H1 (cell line): ENCODE measurements around the gene MAFB. TPM values are rescaled to one million over a fixed set of nuclear protein-coding genes. Genes with fewer than 3 reads are reported as not detected.
A peak's percentile ranks its signal among the peaks of the same experiment; 100 is the strongest.

Experiments
- CTCF ChIA-PET: fragments of 300-600 bp; sonication (Branson Sonifier 250); formaldehyde crosslinking; loops from one replicate; lab custom pipeline; 2021; ENCODE audit not compliant: partially characterized antibody; lab: Charles Lee
- POLR2A ChIA-PET: fragments of 300-600 bp; sonication (Branson Sonifier 250); formaldehyde crosslinking; loops from one replicate; lab custom pipeline; 2021; ENCODE audit warnings: inconsistent platforms; ENCODE audit not compliant: partially characterized antibody; lab: Charles Lee
- DNase-seq, 2 experiments: peaks; one replicate each; pipeline versions ENCODE4 v3.0.0 to v3.0.0-alpha.2; 2010 to 2022; ENCODE audit warnings: low spot score in 2 of 2, low read depth in 1 of 2, mixed read lengths in 1 of 2
- FAIRE-seq: peaks from 2 replicates; lab custom pipeline; 2011; peaks lifted over from hg19 to GRCh38; lab: Jason Lieb, UNC
- H2AFZ ChIP-seq: 2 replicates; pipeline ENCODE4 v1.8.1; 2012; ENCODE audit warnings: low read length, inconsistent platforms
- H2AK5ac ChIP-seq: 2 replicates; pipeline ENCODE4 v1.6.1; 2013; ENCODE audit warnings: low read depth, low read length
- H2BK120ac ChIP-seq: replicated peaks from 2 replicates; pipeline ENCODE3; 2013; ENCODE audit warnings: low read depth, low read length, inconsistent platforms
- H2BK12ac ChIP-seq: 2 replicates; pipeline ENCODE4 v1.6.1; 2013; ENCODE audit warnings: low read depth, low read length
- H2BK15ac ChIP-seq: 2 replicates; pipeline ENCODE4 v1.6.1; 2013; ENCODE audit warnings: low read length
- H2BK20ac ChIP-seq: 2 replicates; pipeline ENCODE4 v1.6.1; 2013; ENCODE audit warnings: low read length
- H2BK5ac ChIP-seq: 2 replicates; pipeline ENCODE4 v1.6.1; 2013; ENCODE audit warnings: low read depth, low read length
- H3K14ac ChIP-seq: 2 replicates; pipeline ENCODE4 v1.6.1; 2013; ENCODE audit warnings: inconsistent platforms; ENCODE audit not compliant: insufficient read length
- H3K18ac ChIP-seq: 2 replicates; pipeline ENCODE4 v1.6.1; 2013; ENCODE audit warnings: low read length; ENCODE audit errors: extremely low read depth
- H3K23ac ChIP-seq: 2 replicates; pipeline ENCODE4 v1.6.1; 2013; ENCODE audit warnings: inconsistent platforms; ENCODE audit not compliant: insufficient read length
- H3K23me2 ChIP-seq: 2 replicates; pipeline ENCODE4 v1.6.1; 2013; ENCODE audit warnings: low read depth, low read length
- H3K27ac ChIP-seq: 2 replicates; pipeline ENCODE4 v1.6.1; 2011; ENCODE audit warnings: low read depth, low read length, inconsistent platforms
- H3K27me3 ChIP-seq, 4 experiments: replicated peaks in 1 of 4; 1 replicate in 1 of 4; 2 replicates in 3 of 4; pipeline versions ENCODE4 v1.6.1 to v1.8.1; 2011 to 2013; ENCODE audit warnings: low read length in 3 of 4, mild to moderate bottlenecking in 3 of 4, inconsistent platforms in 2 of 4, mixed read lengths in 2 of 4, moderate library complexity in 1 of 4; ENCODE audit not compliant: control insufficient read depth in 3 of 4, insufficient read depth in 3 of 4; ENCODE audit errors: extremely low read depth in 1 of 4
- H3K36me3 ChIP-seq, 4 experiments: 2 replicates each; pipeline versions ENCODE4 v1.6.1 to v1.8.1; 2011 to 2013; ENCODE audit warnings: mild to moderate bottlenecking in 4 of 4, low read length in 3 of 4, moderate library complexity in 2 of 4, control low read depth in 1 of 4, inconsistent platforms in 1 of 4; ENCODE audit not compliant: insufficient read depth in 4 of 4, control insufficient read depth in 2 of 4
- H3K4ac ChIP-seq: replicated peaks from 2 replicates; pipeline ENCODE3; 2013; ENCODE audit warnings: low read length, low read depth, mixed read lengths, inconsistent platforms; ENCODE audit not compliant: insufficient read length
- H3K4me1 ChIP-seq, 4 experiments: replicated peaks in 1 of 4; 1 replicate in 1 of 4; 2 replicates in 3 of 4; pipeline versions ENCODE4 v1.6.1 to v1.8.1; 2011 to 2013; ENCODE audit warnings: low read length in 3 of 4, inconsistent platforms in 2 of 4, mixed read lengths in 1 of 4; ENCODE audit not compliant: insufficient read depth in 4 of 4, control insufficient read depth in 3 of 4
- H3K4me2 ChIP-seq, 2 experiments: 2 replicates each; pipeline versions ENCODE4 v1.6.1 to v1.8.1; 2011 to 2013; ENCODE audit warnings: low read depth in 2 of 2, low read length in 2 of 2, control low read depth in 1 of 2, inconsistent platforms in 1 of 2, mild to moderate bottlenecking in 1 of 2; ENCODE audit not compliant: insufficient read depth in 1 of 2
- H3K4me3 ChIP-seq, 4 experiments: fragments of 200-600, 300-600 bp in 1 of 4; sonication (generic), shearing (Covaris generic), sonication (Bioruptor Twin) in 1 of 4; 2 replicates each; pipeline versions ENCODE4 v1.5.1 to v1.8.1; 2011 to 2016; ENCODE audit warnings: low read length in 4 of 4, low read depth in 3 of 4, control low read depth in 2 of 4, inconsistent platforms in 2 of 4, mild to moderate bottlenecking in 2 of 4, mixed read lengths in 1 of 4, moderate library complexity in 1 of 4; ENCODE audit not compliant: insufficient read depth in 2 of 4; ENCODE audit errors: extremely low read depth in 1 of 4
- H3K56ac ChIP-seq: replicated peaks from 2 replicates; pipeline ENCODE3; 2013; ENCODE audit warnings: low read depth, mild to moderate bottlenecking, mixed read lengths, low read length, inconsistent platforms; ENCODE audit not compliant: insufficient read length
- H3K79me1 ChIP-seq: 2 replicates; pipeline ENCODE4 v1.6.1; 2013; ENCODE audit warnings: low read depth, low read length, control low read depth
- H3K79me2 ChIP-seq, 2 experiments: 2 replicates each; pipeline versions ENCODE4 v1.6.1 to v1.8.1; 2012 to 2013; ENCODE audit warnings: low read length in 2 of 2, mild to moderate bottlenecking in 2 of 2, inconsistent platforms in 1 of 2; ENCODE audit not compliant: insufficient read depth in 2 of 2, control insufficient read depth in 1 of 2
- H3K9ac ChIP-seq, 4 experiments: replicated peaks in 1 of 4; 1 replicate in 1 of 4; 2 replicates in 3 of 4; pipeline versions ENCODE4 v1.6.1 to v1.8.1; 2011 to 2013; ENCODE audit warnings: low read depth in 3 of 4, low read length in 3 of 4, control low read depth in 2 of 4, mild to moderate bottlenecking in 2 of 4, moderate library complexity in 2 of 4, inconsistent platforms in 1 of 4; ENCODE audit errors: extremely low read depth in 1 of 4
- H3K9me3 ChIP-seq, 2 experiments: 2 replicates each; pipeline versions ENCODE4 v1.6.1 to v1.8.1; 2012 to 2013; ENCODE audit warnings: mild to moderate bottlenecking in 2 of 2, moderate library complexity in 2 of 2, control low read depth in 1 of 2, inconsistent platforms in 1 of 2, low read depth in 1 of 2, low read length in 1 of 2, mixed read lengths in 1 of 2; ENCODE audit not compliant: insufficient read depth in 2 of 2
- H4K20me1 ChIP-seq, 2 experiments: replicated peaks in 1 of 2; 2 replicates each; pipeline versions ENCODE3 to v1.8.1; 2011 to 2013; ENCODE audit warnings: inconsistent platforms in 2 of 2, low read length in 2 of 2, mild to moderate bottlenecking in 1 of 2; ENCODE audit not compliant: insufficient read depth in 2 of 2, control insufficient read depth in 1 of 2
- H4K5ac ChIP-seq: 2 replicates; pipeline ENCODE4 v1.6.1; 2013; ENCODE audit warnings: low read length, low read depth, mixed read lengths, inconsistent platforms; ENCODE audit not compliant: insufficient read length
- H4K8ac ChIP-seq: 2 replicates; pipeline ENCODE4 v1.8.0; 2013; ENCODE audit warnings: mild to moderate bottlenecking, moderate library complexity, low read length, inconsistent platforms; ENCODE audit not compliant: insufficient read depth; ENCODE audit errors: extremely low read depth
- H4K91ac ChIP-seq: replicated peaks from 2 replicates; pipeline ENCODE3; 2013; ENCODE audit warnings: low read length, mixed read lengths, inconsistent platforms; ENCODE audit not compliant: insufficient read length
- ASH2L ChIP-seq: fragments of 200-600, 300-600 bp; sonication (generic); IDR thresholded peaks from one replicate; pipeline ENCODE4 v1.7.1; 2017; ENCODE audit warnings: low read length
- CHD2 ChIP-seq: IDR thresholded peaks from 2 replicates; pipeline ENCODE4 v1.6.1; 2012; ENCODE audit warnings: low read length, improper control_type of control experiment
- E2F6 ChIP-seq: IDR thresholded peaks from 2 replicates; pipeline ENCODE4 v1.6.1; 2012; ENCODE audit warnings: inconsistent platforms
- RNF2 ChIP-seq: fragments of 200-900, 300-1000 bp; sonication (generic); IDR thresholded peaks from 2 replicates; pipeline ENCODE4 v1.7.1; 2016; ENCODE audit warnings: borderline replicate concordance, low read depth, mild to moderate bottlenecking, antibody characterized with exemption, low read length; ENCODE audit not compliant: poor library complexity, severe bottlenecking; ENCODE audit errors: missing control alignments
- SIN3A ChIP-seq, 2 experiments: IDR thresholded peaks in 1 of 2; conservative IDR thresholded peaks in 1 of 2; 2 replicates each; pipeline ENCODE4 v1.6.1; 2011 to 2012; ENCODE audit warnings: low read length in 2 of 2, improper control_type of control experiment in 1 of 2, low read depth in 1 of 2, mild to moderate bottlenecking in 1 of 2
- TAF1 ChIP-seq: IDR thresholded peaks from 2 replicates; pipeline ENCODE4 v1.6.1; 2011; ENCODE audit warnings: mild to moderate bottlenecking, low read depth, low read length
- WGBS, 2 experiments: shearing (Covaris generic) in 1 of 2; methylation state at CpG; one replicate each; pipeline versions ENCODE4 v1.1.6 to v1.1.7; 2013 to 2015; ENCODE audit warnings: low lambda C conversion rate in 2 of 2, mixed read lengths in 2 of 2, inconsistent platforms in 1 of 2, low coverage in 1 of 2, missing lambda C conversion rate in 1 of 2; ENCODE audit not compliant: insufficient replicate concordance in 2 of 2, insufficient coverage in 1 of 2, insufficient read length in 1 of 2; ENCODE audit errors: extremely low coverage in 1 of 2, missing lambda C conversion rate in 1 of 2; 5-methylcytosine and 5-hydroxymethylcytosine counted together
- long read RNA-seq, 2 experiments: library from RNA in 1 of 2; library from capped mRNA in 1 of 2; stranded (forward); transcript quantifications; one replicate each; pipeline ENCODE4 v2.0.0, GENCODE V29; 2021; ENCODE audit warnings: inconsistent platforms in 1 of 2
- polyA minus RNA-seq, 3 experiments: library from RNA; depleted of rRNA, polyadenylated mRNA; stranded (reverse); fragments of >200 nt; gene quantifications; 1 replicate in 2 of 3; 2 replicates in 1 of 3; pipeline ENCODE4 v1.2.3, GENCODE V29; 2011
- polyA plus RNA-seq, 7 experiments: library from polyadenylated mRNA; depleted of rRNA in 3 of 7; stranded (reverse) in 5 of 7; unstranded in 2 of 7; fragments of >200 nt in 5 of 7; fragments of 200-250 nt in 2 of 7; gene quantifications; 1 replicate in 5 of 7; 2 replicates in 1 of 7; 4 replicates in 1 of 7; pipeline versions ENCODE4 v1.2.1 to v1.2.3, GENCODE V29; 2011 to 2013; ENCODE audit warnings: missing spikeins in 2 of 7, mixed read lengths in 2 of 7
- total RNA-seq: library from RNA; stranded (reverse); fragmentation: NEBNext Ultra II Directional; extraction: Animal tissue kit (Norgen Biotek cat#: 25700); gene quantifications from 2 replicates; pipeline ENCODE4 v1.2.1, GENCODE V29; 2021

Gene MAFB
- 1.6 and 1.8 TPM in 2 replicates for total RNA-seq
- 0.83 and 1.1 TPM in 2 replicates for polyA plus RNA-seq (2011; rRNA removed)
- 0.54 TPM for polyA plus RNA-seq (2011; cell fraction: cytosol; rRNA removed)
- polyA plus RNA-seq (2011; cell fraction: nucleus; rRNA removed), result 1.4 TPM
- 0.77 to 1.4 TPM (median 1.2 TPM) in 4 replicates for polyA plus RNA-seq (2012, experiment 1 of 2)
- polyA plus RNA-seq (2012, experiment 2 of 2), result 1.6 TPM
- polyA plus RNA-seq (2013, experiment 1 of 2), result 1.7 TPM
- polyA plus RNA-seq (2013, experiment 2 of 2), result 1.4 TPM
- 0.66 and 0.76 TPM in 2 replicates for polyA minus RNA-seq (2011; rRNA and poly(A)+ RNA removed)
- polyA minus RNA-seq (2011; cell fraction: cytosol; rRNA and poly(A)+ RNA removed), result 1.4 TPM
- 4.2 TPM for polyA minus RNA-seq (2011; cell fraction: nucleus; rRNA and poly(A)+ RNA removed)
- long read RNA-seq, experiment 1, partial matches to known transcripts, result 0 of 3 reads
- long read RNA-seq, experiment 1, other reads (novel, unspliced or antisense), result 0 of 3 reads
- long read RNA-seq, experiment 2, partial matches to known transcripts, result 0 of 1 reads
- long read RNA-seq, experiment 2, other reads (novel, unspliced or antisense), result 0 of 1 reads

GRCh38 chr20:40689100-40689942 is at the start of gene MAFB:
Gene MAFB, minus strand, starts transcription at chr20:40689236. Its CDS starts 386 bp downstream, at chr20:40688850.
- POLR2A ChIA-PET, result interaction anchor here (0.9 to 1.5 kb wide), 9 partner anchors 10 to 423 kb away, joined by 3 to 5 read pairs (median 3); no protein-coding TSS in a partner anchor
- CTCF ChIA-PET, result interaction anchor here (0.5 to 2.7 kb wide), 31 partner anchors 10 to 1404 kb away, joined by 3 to 12 read pairs (median 3); no protein-coding TSS in a partner anchor
- 2% methylated on average over 56 of the region's 85 CpGs; no CpG with 5 or more reads in 1 of the 2 experiments for WGBS, 2 experiments
- no peak for TF ChIP-seq CHD2
- peak; percentile 64 to 88; a peak in 3 of 4 replicates for TF ChIP-seq SIN3A (conservative IDR thresholded peaks at IDR 0.05 in 1 of 2, IDR thresholded peaks at IDR 0.05 in 1 of 2; ENCODE audit: low read depth in 1 of 2, low read length in 2 of 2)
- TF ChIP-seq RNF2, result no peak
- peak; percentile 86 for TF ChIP-seq TAF1
- no peak; the same call in 1 of the 2 replicates for TF ChIP-seq E2F6
- peak; percentile 24 for TF ChIP-seq ASH2L

More at GRCh38 chr20:40689100-40689942, at the start of gene MAFB:
- H4K5ac ChIP-seq, result no peak within 1 kb of the TSS
- peak; percentile 65 to 90 for DNase-seq
- no peak within 1 kb of the TSS; a peak in 3 of 7 replicates for H3K9ac ChIP-seq
- no peak within 1 kb of the TSS for H3K56ac ChIP-seq
- peak within 1 kb of the TSS; percentile 44 to 97 for H3K4me2 ChIP-seq
- peak within 1 kb of the TSS; percentile 80; the same call in 1 of the 2 replicates for H2BK12ac ChIP-seq
- peaks cover 80 to 98% (median 91%) of the 10 kb centered on the region in 4 experiments for H3K27me3 ChIP-seq
- H2BK15ac ChIP-seq, result 0 out of 2 replicates have a peak within 1 kb of the TSS, but pooled peaks have one; percentile 29
- H3K4me1 ChIP-seq, result peaks cover 0 to 42% (median 24%) of the 10 kb centered on the region in 4 experiments; a peak in 6 of 7 replicates
- no peak within 1 kb of the TSS for H3K14ac ChIP-seq
- no peak within 1 kb of the TSS for H2AK5ac ChIP-seq
- no peaks in the 10 kb centered on the region for H3K79me2 ChIP-seq
- peak within 1 kb of the TSS; percentile 86 for H4K8ac ChIP-seq
- FAIRE-seq, result no peak
- H3K27ac ChIP-seq, result no peak within 1 kb of the TSS
- peak within 1 kb of the TSS; percentile 36 for H4K91ac ChIP-seq
- H3K4me3 ChIP-seq, result peak within 1 kb of the TSS; percentile 27 to 75 (median 64)
- H3K9me3 ChIP-seq, result no peaks in the 10 kb centered on the region
- H3K23me2 ChIP-seq, result peaks cover 24% of the 10 kb centered on the region; the same call in 1 of the 2 replicates
- peak within 1 kb of the TSS; percentile 48; the same call in 1 of the 2 replicates for H3K18ac ChIP-seq
- no peak within 1 kb of the TSS for H2BK20ac ChIP-seq
- peaks cover 18 to 36% of the 10 kb centered on the region in 2 experiments for H4K20me1 ChIP-seq
- H3K79me1 ChIP-seq, result no peaks in the 10 kb centered on the region
- no peak within 1 kb of the TSS for H2BK120ac ChIP-seq
- H2BK5ac ChIP-seq, result no peak within 1 kb of the TSS; the same call in 1 of the 2 replicates
- peak within 1 kb of the TSS; percentile 38; the same call in 1 of the 2 replicates for H2AFZ ChIP-seq
- H3K23ac ChIP-seq, result no peak within 1 kb of the TSS
- H3K4ac ChIP-seq, result no peak within 1 kb of the TSS
- peaks cover 0 to 7% (median 0%) of the 10 kb centered on the region in 4 experiments; a peak in 1 of 8 replicates for H3K36me3 ChIP-seq
